ENCODE data around the gene CWC25. TPM values are rescaled to one million over a fixed set of nuclear protein-coding genes. Genes with fewer than 3 reads are reported as not detected.

CWC25 gene
- total and polyA plus RNA-seq, 9 of the 15 experiments (the other 6 are each of a cell fraction or from before 2014, with no cell fraction given): 16.5 to 27.4 (median 23.0) TPM

GRCh38 chr17:38751144-38751807 lies 73.8 kb downstream of the CWC25 start (continued):
- TF ChIP-seq, protein P1, sequence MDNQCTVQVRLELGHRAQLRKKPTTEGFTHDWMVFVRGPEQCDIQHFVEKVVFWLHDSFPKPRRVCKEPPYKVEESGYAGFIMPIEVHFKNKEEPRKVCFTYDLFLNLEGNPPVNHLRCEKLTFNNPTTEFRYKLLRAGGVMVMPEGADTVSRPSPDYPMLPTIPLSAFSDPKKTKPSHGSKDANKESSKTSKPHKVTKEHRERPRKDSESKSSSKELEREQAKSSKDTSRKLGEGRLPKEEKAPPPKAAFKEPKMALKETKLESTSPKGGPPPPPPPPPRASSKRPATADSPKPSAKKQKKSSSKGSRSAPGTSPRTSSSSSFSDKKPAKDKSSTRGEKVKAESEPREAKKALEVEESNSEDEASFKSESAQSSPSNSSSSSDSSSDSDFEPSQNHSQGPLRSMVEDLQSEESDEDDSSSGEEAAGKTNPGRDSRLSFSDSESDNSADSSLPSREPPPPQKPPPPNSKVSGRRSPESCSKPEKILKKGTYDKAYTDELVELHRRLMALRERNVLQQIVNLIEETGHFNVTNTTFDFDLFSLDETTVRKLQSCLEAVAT (IDR thresholded peaks at IDR 0.05): peak in 1 of 2 experiments; percentile 18; a peak in 1 of 4 replicates
- TF ChIP-seq, protein P2, sequence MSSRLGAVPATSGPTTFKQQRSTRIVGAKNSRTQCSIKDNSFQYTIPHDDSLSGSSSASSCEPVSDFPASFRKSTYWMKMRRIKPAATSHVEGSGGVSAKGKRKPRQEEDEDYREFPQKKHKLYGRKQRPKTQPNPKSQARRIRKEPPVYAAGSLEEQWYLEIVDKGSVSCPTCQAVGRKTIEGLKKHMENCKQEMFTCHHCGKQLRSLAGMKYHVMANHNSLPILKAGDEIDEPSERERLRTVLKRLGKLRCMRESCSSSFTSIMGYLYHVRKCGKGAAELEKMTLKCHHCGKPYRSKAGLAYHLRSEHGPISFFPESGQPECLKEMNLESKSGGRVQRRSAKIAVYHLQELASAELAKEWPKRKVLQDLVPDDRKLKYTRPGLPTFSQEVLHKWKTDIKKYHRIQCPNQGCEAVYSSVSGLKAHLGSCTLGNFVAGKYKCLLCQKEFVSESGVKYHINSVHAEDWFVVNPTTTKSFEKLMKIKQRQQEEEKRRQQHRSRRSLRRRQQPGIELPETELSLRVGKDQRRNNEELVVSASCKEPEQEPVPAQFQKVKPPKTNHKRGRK (tag; IDR thresholded peaks at IDR 0.05): peak; percentile 87
- TF ChIP-seq ZBTB49 (CRISPR knock-in tag; IDR thresholded peaks at IDR 0.05; ENCODE audit: borderline replicate concordance) (no peak), THRAP3 (IDR thresholded peaks at IDR 0.05; ENCODE audit: borderline replicate concordance) (peak; percentile 92), ZBTB8A (IDR thresholded peaks at IDR 0.05; ENCODE audit: partially characterized antibody) (no peak), SMARCA4 (IDR thresholded peaks at IDR 0.05) (peak; percentile 36; the same call in 1 of the 2 replicates), SUPT5H (IDR thresholded peaks at IDR 0.05) (peak; percentile 8; the same call in 1 of the 2 replicates), HDGF (IDR thresholded peaks at IDR 0.05) (0 out of 2 replicates have a peak, but pooled peaks have one; percentile 41), ZNF24 (IDR thresholded peaks at IDR 0.05) (no peak), ZNF655 (CRISPR knock-in tag; IDR thresholded peaks at IDR 0.05) (no peak), BCLAF1 (IDR thresholded peaks at IDR 0.05; ENCODE audit: borderline replicate concordance in 1 of 2, control insufficient read depth in 1 of 2, low read depth in 2 of 2, low read length in 1 of 2) (peak in 1 of 2 experiments; percentile 43; a peak in 1 of 4 replicates), TRIM24 (IDR thresholded peaks at IDR 0.05) (no peak), EHMT2 (IDR thresholded peaks at IDR 0.05) (0 out of 2 replicates have a peak, but pooled peaks have one; percentile 43), ZNF77 (CRISPR knock-in tag; IDR thresholded peaks at IDR 0.05) (no peak), NKRF (IDR thresholded peaks at IDR 0.05; ENCODE audit: borderline replicate concordance) (peak; percentile 77; the same call in 1 of the 2 replicates), MIER1 (IDR thresholded peaks at IDR 0.05; ENCODE audit: low read depth) (peak; percentile 63; the same call in 1 of the 2 replicates)

Data from K562 (cell line).